A549 (cell line): Measurements from ENCODE around the gene HLA-DOB.

Experiments
- CBX8 ChIP-seq: fragments of 200-600 bp; sonication (generic); IDR thresholded peaks from 2 replicates; pipeline ENCODE4 v1.6.1; 2016
- CHD2 ChIP-seq: fragments of 150-350 bp; IDR thresholded peaks from 2 replicates; pipeline ENCODE4 v1.6.1; 2014; ENCODE audit warnings: low read length; ENCODE audit not compliant: partially characterized antibody
- FOSL2 ChIP-seq, 2 experiments: fragments of 450-650 bp in 1 of 2; fragments of >200 bp in 1 of 2; sonication (Bioruptor Twin) in 1 of 2; formaldehyde crosslinking; IDR thresholded peaks; 2 replicates each; pipeline versions ENCODE4 v1.5.0 to v1.6.1; 2016 to 2020; ENCODE audit warnings: mild to moderate bottlenecking in 1 of 2, moderate library complexity in 1 of 2
- HMGXB4 ChIP-seq: fragments of 250-450 bp; sonication (Bioruptor Pico); IDR thresholded peaks from 2 replicates; pipeline ENCODE4 v1.5.0; 2021; ENCODE audit warnings: mild to moderate bottlenecking, moderate library complexity, borderline replicate concordance
- JUN ChIP-seq, 2 experiments: fragments of >200 bp; sonication (Bioruptor Twin); formaldehyde crosslinking; IDR thresholded peaks; 2 replicates in 1 of 2; 3 replicates in 1 of 2; pipeline ENCODE4 v1.6.1; 2016 to 2017
- KDM1A ChIP-seq: fragments of 200-600 bp; sonication (generic); IDR thresholded peaks from 2 replicates; pipeline ENCODE4 v1.6.1; 2016; ENCODE audit warnings: low read depth, mild to moderate bottlenecking
- MAZ ChIP-seq: fragments of 150-350 bp; IDR thresholded peaks from 2 replicates; pipeline ENCODE4 v1.6.1; 2014; ENCODE audit warnings: antibody characterized with exemption, low read depth, low read length, borderline replicate concordance
- MYC ChIP-seq: IDR thresholded peaks from 2 replicates; pipeline ENCODE4 v1.6.1; 2012; ENCODE audit warnings: mild to moderate bottlenecking, inconsistent platforms, low read length, improper control_type of control experiment, borderline replicate concordance
- POLR2A ChIP-seq: IDR thresholded peaks from 2 replicates; pipeline ENCODE4 v1.6.1; 2012; ENCODE audit warnings: mild to moderate bottlenecking, low read length
- RAD21 ChIP-seq, 2 experiments: fragments of >200 bp in 1 of 2; sonication (Bioruptor Twin) in 1 of 2; formaldehyde crosslinking in 1 of 2; IDR thresholded peaks in 1 of 2; conservative IDR thresholded peaks in 1 of 2; 2 replicates in 1 of 2; 3 replicates in 1 of 2; pipeline ENCODE4 v1.6.1; 2012 to 2018; ENCODE audit warnings: inconsistent platforms in 1 of 2
- REST ChIP-seq: fragments of 200-600 bp; sonication (generic); IDR thresholded peaks from 2 replicates; pipeline ENCODE4 v1.6.1; 2016; ENCODE audit warnings: antibody characterized with exemption, mild to moderate bottlenecking, moderate library complexity
- SMC3 ChIP-seq: fragments of >200 bp; sonication (Bioruptor Twin); formaldehyde crosslinking; IDR thresholded peaks from 3 replicates; pipeline ENCODE4 v1.6.1; 2018; ENCODE audit warnings: inconsistent platforms
- TF ChIP-seq, protein P1 (sequence below): fragments of >200 bp; sonication (Bioruptor Twin); formaldehyde crosslinking; IDR thresholded peaks from 3 replicates; pipeline ENCODE4 v1.6.1; 2016
- TF ChIP-seq, protein P2 (sequence below): fragments of >200 bp; sonication (Bioruptor Twin); formaldehyde crosslinking; IDR thresholded peaks from 3 replicates; pipeline ENCODE4 v1.5.1; 2016

GRCh38 chr6:32794510-32794909, 22.3 kb downstream of the HLA-DOB start:
- TF ChIP-seq MAZ (no peak), SMC3 (no peak), FOSL2 (IDR thresholded peaks at IDR 0.05) (no peak), FOSL2 (CRISPR knock-in tag; IDR thresholded peaks at IDR 0.05) (no peak), KDM1A (no peak), POLR2A (no peak), REST (no peak), RAD21 (conservative IDR thresholded peaks at IDR 0.05 in 1 of 2, IDR thresholded peaks at IDR 0.05 in 1 of 2) (no peak), CHD2 (no peak), HMGXB4 (CRISPR knock-in tag) (no peak), JUN (IDR thresholded peaks at IDR 0.05) (no peak), CBX8 (no peak), MYC (no peak)
- TF ChIP-seq, protein P1, sequence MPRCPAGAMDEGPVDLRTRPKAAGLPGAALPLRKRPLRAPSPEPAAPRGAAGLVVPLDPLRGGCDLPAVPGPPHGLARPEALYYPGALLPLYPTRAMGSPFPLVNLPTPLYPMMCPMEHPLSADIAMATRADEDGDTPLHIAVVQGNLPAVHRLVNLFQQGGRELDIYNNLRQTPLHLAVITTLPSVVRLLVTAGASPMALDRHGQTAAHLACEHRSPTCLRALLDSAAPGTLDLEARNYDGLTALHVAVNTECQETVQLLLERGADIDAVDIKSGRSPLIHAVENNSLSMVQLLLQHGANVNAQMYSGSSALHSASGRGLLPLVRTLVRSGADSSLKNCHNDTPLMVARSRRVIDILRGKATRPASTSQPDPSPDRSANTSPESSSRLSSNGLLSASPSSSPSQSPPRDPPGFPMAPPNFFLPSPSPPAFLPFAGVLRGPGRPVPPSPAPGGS: no peak
- TF ChIP-seq, protein P2, sequence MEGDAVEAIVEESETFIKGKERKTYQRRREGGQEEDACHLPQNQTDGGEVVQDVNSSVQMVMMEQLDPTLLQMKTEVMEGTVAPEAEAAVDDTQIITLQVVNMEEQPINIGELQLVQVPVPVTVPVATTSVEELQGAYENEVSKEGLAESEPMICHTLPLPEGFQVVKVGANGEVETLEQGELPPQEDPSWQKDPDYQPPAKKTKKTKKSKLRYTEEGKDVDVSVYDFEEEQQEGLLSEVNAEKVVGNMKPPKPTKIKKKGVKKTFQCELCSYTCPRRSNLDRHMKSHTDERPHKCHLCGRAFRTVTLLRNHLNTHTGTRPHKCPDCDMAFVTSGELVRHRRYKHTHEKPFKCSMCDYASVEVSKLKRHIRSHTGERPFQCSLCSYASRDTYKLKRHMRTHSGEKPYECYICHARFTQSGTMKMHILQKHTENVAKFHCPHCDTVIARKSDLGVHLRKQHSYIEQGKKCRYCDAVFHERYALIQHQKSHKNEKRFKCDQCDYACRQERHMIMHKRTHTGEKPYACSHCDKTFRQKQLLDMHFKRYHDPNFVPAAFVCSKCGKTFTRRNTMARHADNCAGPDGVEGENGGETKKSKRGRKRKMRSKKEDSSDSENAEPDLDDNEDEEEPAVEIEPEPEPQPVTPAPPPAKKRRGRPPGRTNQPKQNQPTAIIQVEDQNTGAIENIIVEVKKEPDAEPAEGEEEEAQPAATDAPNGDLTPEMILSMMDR: no peak
